OCI-LY3 (cell line): ENCODE data around the gene MALAT1.

Experiments
- EZH2phosphoT487 ChIP-seq: fragments of 200-600 bp; shearing (Covaris generic); IDR thresholded peaks from 2 replicates; pipeline ENCODE4 v1.6.1; 2018; ENCODE audit warnings: antibody characterized with exemption, mixed run types, low read depth
- TF ChIP-seq, protein P1 (sequence below): fragments of 200-600, 300-600 bp; sonication (generic); IDR thresholded peaks from 2 replicates; pipeline ENCODE4 v1.5.1; 2014; ENCODE audit warnings: antibody characterized with exemption, low read length, low read depth

DNA sequence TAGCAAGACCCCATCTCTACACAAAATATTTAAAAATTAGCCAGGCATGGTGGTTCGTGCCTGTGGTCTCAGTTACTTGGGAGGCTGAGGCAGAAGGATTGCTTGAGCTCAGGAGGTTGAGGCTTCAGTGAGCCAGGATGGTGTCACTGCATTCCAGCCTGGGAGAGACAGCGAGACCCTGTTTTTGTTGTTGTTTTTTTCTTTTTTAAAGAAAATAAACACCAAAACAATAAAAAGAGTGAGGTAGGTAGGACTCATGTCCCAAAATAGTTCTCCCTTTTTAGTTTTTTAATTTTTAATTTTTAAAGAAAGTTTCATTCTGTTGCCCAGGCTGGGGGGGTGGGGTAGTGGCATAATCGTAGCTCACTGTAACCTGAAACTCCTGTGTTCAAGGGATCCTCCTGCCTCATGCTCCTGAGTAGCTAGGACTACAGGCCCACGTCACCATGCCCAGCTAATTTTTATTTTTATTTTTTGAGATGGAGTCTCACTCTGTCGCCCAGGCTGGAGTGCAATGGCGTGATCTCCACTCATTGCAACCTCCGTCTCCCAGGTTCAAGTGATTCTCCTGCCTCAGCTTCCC is 25.5 kb upstream of the MALAT1 start:
- TF ChIP-seq, protein P1, sequence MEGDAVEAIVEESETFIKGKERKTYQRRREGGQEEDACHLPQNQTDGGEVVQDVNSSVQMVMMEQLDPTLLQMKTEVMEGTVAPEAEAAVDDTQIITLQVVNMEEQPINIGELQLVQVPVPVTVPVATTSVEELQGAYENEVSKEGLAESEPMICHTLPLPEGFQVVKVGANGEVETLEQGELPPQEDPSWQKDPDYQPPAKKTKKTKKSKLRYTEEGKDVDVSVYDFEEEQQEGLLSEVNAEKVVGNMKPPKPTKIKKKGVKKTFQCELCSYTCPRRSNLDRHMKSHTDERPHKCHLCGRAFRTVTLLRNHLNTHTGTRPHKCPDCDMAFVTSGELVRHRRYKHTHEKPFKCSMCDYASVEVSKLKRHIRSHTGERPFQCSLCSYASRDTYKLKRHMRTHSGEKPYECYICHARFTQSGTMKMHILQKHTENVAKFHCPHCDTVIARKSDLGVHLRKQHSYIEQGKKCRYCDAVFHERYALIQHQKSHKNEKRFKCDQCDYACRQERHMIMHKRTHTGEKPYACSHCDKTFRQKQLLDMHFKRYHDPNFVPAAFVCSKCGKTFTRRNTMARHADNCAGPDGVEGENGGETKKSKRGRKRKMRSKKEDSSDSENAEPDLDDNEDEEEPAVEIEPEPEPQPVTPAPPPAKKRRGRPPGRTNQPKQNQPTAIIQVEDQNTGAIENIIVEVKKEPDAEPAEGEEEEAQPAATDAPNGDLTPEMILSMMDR, result no peak
- no peak for TF ChIP-seq EZH2phosphoT487
